ENCODE measurements around the gene NR4A1. TPM values are rescaled to one million over a fixed set of nuclear protein-coding genes. Genes with fewer than 3 reads are reported as not detected.

Gene NR4A1
- total RNA-seq, 1 donor from 2014 or later, result 2.3 TPM

- Histone ChIP-seq H3K4me1 (ENCODE audit: insufficient read depth, low read length) (no peaks in the 10 kb centered on the region), H3K27ac (ENCODE audit: low read depth, low read length) (no peak overlapping the region), H3K27me3 (ENCODE audit: insufficient read depth, low read length) (no peaks in the 10 kb centered on the region), H3K9ac (ENCODE audit: low read length) (no peak overlapping the region), H3K4me3 (ENCODE audit: insufficient read depth, low read depth, low read length) (no peak overlapping the region), H4K20me1 (ENCODE audit: insufficient read depth, low read length) (peaks cover 17% of the 10 kb centered on the region), H3K79me2 (ENCODE audit: insufficient read depth, low read length) (no peaks in the 10 kb centered on the region), H2AFZ (ENCODE audit: low read depth, low read length) (no peak overlapping the region), H3K9me3 (ENCODE audit: insufficient read depth, low read depth, low read length) (no peaks in the 10 kb centered on the region), H3K36me3 (ENCODE audit: insufficient read depth, low read length) (no peaks in the 10 kb centered on the region), H3K4me2 (ENCODE audit: low read length) (no peak overlapping the region)
- no peaks in the 10 kb centered on the region for H3K4me1 Mint-ChIP-seq (ENCODE audit: low read depth, unreplicated experiment)
- TF ChIP-seq CTCF (IDR thresholded peaks at IDR 0.05; ENCODE audit: insufficient read depth, low read depth, low read length) (no peak), EZH2 (IDR thresholded peaks at IDR 0.05; ENCODE audit: insufficient read depth, low read length) (no peak)
- no peak overlapping the region for H3K27ac Mint-ChIP-seq (ENCODE audit: unreplicated experiment)
- peaks cover 12% of the 10 kb centered on the region for H3K27me3 Mint-ChIP-seq (ENCODE audit: low read depth, unreplicated experiment)
- no peak for FAIRE-seq
- H3K36me3 Mint-ChIP-seq (ENCODE audit: low read depth, unreplicated experiment), result no peaks in the 10 kb centered on the region
- no peak overlapping the region for H3K4me3 Mint-ChIP-seq (ENCODE audit: unreplicated experiment)
- H3K9me3 Mint-ChIP-seq (ENCODE audit: unreplicated experiment), result no peaks in the 10 kb centered on the region
- DNase-seq (ENCODE audit: low read depth), result no peak
Observed at GRCh38 chr12:52057638-52058576, 6.7 kb downstream of the NR4A1 start.

GRCh38 chr12:52058631-52059361 is 7.6 kb downstream of the NR4A1 start:
- Histone ChIP-seq H3K4me2 (ENCODE audit: low read length) (no peak overlapping the region), H3K9me3 (ENCODE audit: insufficient read depth, low read depth, low read length) (no peaks in the 10 kb centered on the region), H3K9ac (ENCODE audit: low read length) (no peak overlapping the region), H4K20me1 (ENCODE audit: insufficient read depth, low read length) (peaks cover 8% of the 10 kb centered on the region), H3K27ac (ENCODE audit: low read depth, low read length) (no peak overlapping the region), H3K4me1 (ENCODE audit: insufficient read depth, low read length) (peaks cover 5% of the 10 kb centered on the region), H2AFZ (ENCODE audit: low read depth, low read length) (no peak overlapping the region), H3K36me3 (ENCODE audit: insufficient read depth, low read length) (no peaks in the 10 kb centered on the region), H3K79me2 (ENCODE audit: insufficient read depth, low read length) (no peaks in the 10 kb centered on the region), H3K4me3 (ENCODE audit: insufficient read depth, low read depth, low read length) (no peak overlapping the region), H3K27me3 (ENCODE audit: insufficient read depth, low read length) (no peaks in the 10 kb centered on the region)
- FAIRE-seq, result no peak
- no peak for DNase-seq (ENCODE audit: low read depth)
- no peaks in the 10 kb centered on the region for H3K9me3 Mint-ChIP-seq (ENCODE audit: unreplicated experiment)
- H3K4me1 Mint-ChIP-seq (ENCODE audit: low read depth, unreplicated experiment), result no peaks in the 10 kb centered on the region
- H3K27ac Mint-ChIP-seq (ENCODE audit: unreplicated experiment), result no peak overlapping the region
- H3K27me3 Mint-ChIP-seq (ENCODE audit: low read depth, unreplicated experiment), result peaks cover 12% of the 10 kb centered on the region
- H3K36me3 Mint-ChIP-seq (ENCODE audit: low read depth, unreplicated experiment), result no peaks in the 10 kb centered on the region
- no peak overlapping the region for H3K4me3 Mint-ChIP-seq (ENCODE audit: unreplicated experiment)
- TF ChIP-seq EZH2 (IDR thresholded peaks at IDR 0.05; ENCODE audit: insufficient read depth, low read length) (no peak), CTCF (IDR thresholded peaks at IDR 0.05; ENCODE audit: insufficient read depth, low read depth, low read length) (no peak)

Measured in astrocyte (in vitro differentiated cells and primary cell).